ENCODE measurements around the gene BANF2. TPM values are rescaled to one million over a fixed set of nuclear protein-coding genes. Genes with fewer than 3 reads are reported as not detected.
A peak's percentile ranks its signal among the peaks of the same experiment; 100 is the strongest.

Gene BANF2
- total RNA-seq, 1 donor from 2014 or later: not detected

GRCh38 chr20:17652411-17652810 is 47.4 kb upstream of the BANF2 start:
- intact Hi-C loops (cut with DNase I): loop anchor here (5.0 kb wide), 1 partner anchor 560 kb away; no protein-coding TSS in a partner anchor
- TF ChIP-seq CTCF (IDR thresholded peaks at IDR 0.05): no peak
- TF ChIP-seq POLR2A (IDR thresholded peaks at IDR 0.05): no peak
- no peak for TF ChIP-seq POLR2AphosphoS5 (IDR thresholded peaks at IDR 0.05; ENCODE audit: insufficient read depth in 1 of 2, low read depth in 1 of 2)
- peaks cover 56% of the 10 kb centered on the region for H3K4me1 ChIP-seq
- no peak for DNase-seq (ENCODE audit: extremely low spot score in 2 of 2)
- H3K9me3 ChIP-seq: no peaks in the 10 kb centered on the region
- H3K27ac ChIP-seq: peak overlapping the region; percentile 46
- no peaks in the 10 kb centered on the region for H3K36me3 ChIP-seq
- no peak overlapping the region for H3K4me3 ChIP-seq
- no peaks in the 10 kb centered on the region for H3K27me3 ChIP-seq

GRCh38 chr20:17653835-17654648 is 45.7 kb upstream of the BANF2 start:
- Histone ChIP-seq H3K36me3 (peaks cover 0 to 12% of the 10 kb centered on the region in 2 donors), H3K9me3 (no peaks in the 10 kb centered on the region), H3K4me1 (peaks cover 43% of the 10 kb centered on the region), H3K27ac (no peak overlapping the region), H3K4me3 (no peak overlapping the region), H3K27me3 (no peaks in the 10 kb centered on the region)
- DNase-seq (ENCODE audit: extremely low spot score in 2 of 2): no peak
- TF ChIP-seq POLR2AphosphoS5 (IDR thresholded peaks at IDR 0.05; ENCODE audit: insufficient read depth in 1 of 2, low read depth in 1 of 2) (no peak), POLR2A (IDR thresholded peaks at IDR 0.05) (no peak), CTCF (IDR thresholded peaks at IDR 0.05) (no peak)
- intact Hi-C loops (cut with DNase I): loop anchor here (5.0 kb wide), 1 partner anchor 558 kb away; no protein-coding TSS in a partner anchor

GRCh38 chr20:17654649-17655285 is 45.0 kb upstream of the BANF2 start:
- Histone ChIP-seq H3K4me3 (no peak overlapping the region), H3K27me3 (no peaks in the 10 kb centered on the region), H3K9me3 (no peaks in the 10 kb centered on the region), H3K4me1 (peaks cover 35% of the 10 kb centered on the region), H3K36me3 (peaks cover 0 to 13% of the 10 kb centered on the region in 2 donors), H3K27ac (no peak overlapping the region)
- no peak for DNase-seq (ENCODE audit: extremely low spot score in 2 of 2)
- intact Hi-C loops (cut with DNase I): loop anchor here (5.0 kb wide), 1 partner anchor 558 kb away; no protein-coding TSS in a partner anchor
- TF ChIP-seq POLR2A (IDR thresholded peaks at IDR 0.05): no peak
- peak in 1 of 3 experiments; percentile 17 for TF ChIP-seq CTCF (IDR thresholded peaks at IDR 0.05)
- TF ChIP-seq POLR2AphosphoS5 (IDR thresholded peaks at IDR 0.05; ENCODE audit: insufficient read depth in 1 of 2, low read depth in 1 of 2): no peak

GRCh38 chr20:17655286-17655651 is 44.5 kb upstream of the BANF2 start:
- Histone ChIP-seq H3K27me3 (no peaks in the 10 kb centered on the region), H3K9me3 (no peaks in the 10 kb centered on the region), H3K27ac (peak overlapping the region; percentile 1), H3K36me3 (peaks cover 0 to 16% of the 10 kb centered on the region in 2 donors), H3K4me3 (no peak overlapping the region), H3K4me1 (peaks cover 30% of the 10 kb centered on the region)
- intact Hi-C loops (cut with DNase I): no loop called here
- no peak for DNase-seq (ENCODE audit: extremely low spot score in 2 of 2)
- no peak for TF ChIP-seq CTCF (IDR thresholded peaks at IDR 0.05)
- no peak for TF ChIP-seq POLR2AphosphoS5 (IDR thresholded peaks at IDR 0.05; ENCODE audit: insufficient read depth in 1 of 2, low read depth in 1 of 2)
- TF ChIP-seq POLR2A (IDR thresholded peaks at IDR 0.05): no peak

Measured in vagina (tissue), 2 donors.